H1 (cell line): ENCODE measurements around the gene ZIM2. TPM values are rescaled to one million over a fixed set of nuclear protein-coding genes. Genes with fewer than 3 reads are reported as not detected.

Source experiments
- CTCF ChIA-PET: fragments of 300-600 bp; sonication (Branson Sonifier 250); formaldehyde crosslinking; loops from one replicate; lab custom pipeline; 2021; ENCODE audit not compliant: partially characterized antibody; lab: Charles Lee
- POLR2A ChIA-PET: fragments of 300-600 bp; sonication (Branson Sonifier 250); formaldehyde crosslinking; loops from one replicate; lab custom pipeline; 2021; ENCODE audit warnings: inconsistent platforms; ENCODE audit not compliant: partially characterized antibody; lab: Charles Lee
- DNase-seq, 2 experiments: peaks; one replicate each; pipeline versions ENCODE4 v3.0.0 to v3.0.0-alpha.2; 2010 to 2022; ENCODE audit warnings: low spot score in 2 of 2, low read depth in 1 of 2, mixed read lengths in 1 of 2
- FAIRE-seq: peaks from 2 replicates; lab custom pipeline; 2011; peaks lifted over from hg19 to GRCh38; lab: Jason Lieb, UNC
- H2AFZ ChIP-seq: 2 replicates; pipeline ENCODE4 v1.8.1; 2012; ENCODE audit warnings: low read length, inconsistent platforms
- H2AK5ac ChIP-seq: 2 replicates; pipeline ENCODE4 v1.6.1; 2013; ENCODE audit warnings: low read depth, low read length
- H2BK120ac ChIP-seq: replicated peaks from 2 replicates; pipeline ENCODE3; 2013; ENCODE audit warnings: low read depth, low read length, inconsistent platforms
- H2BK12ac ChIP-seq: 2 replicates; pipeline ENCODE4 v1.6.1; 2013; ENCODE audit warnings: low read depth, low read length
- H2BK15ac ChIP-seq: 2 replicates; pipeline ENCODE4 v1.6.1; 2013; ENCODE audit warnings: low read length
- H2BK20ac ChIP-seq: 2 replicates; pipeline ENCODE4 v1.6.1; 2013; ENCODE audit warnings: low read length
- H2BK5ac ChIP-seq: 2 replicates; pipeline ENCODE4 v1.6.1; 2013; ENCODE audit warnings: low read depth, low read length
- H3K14ac ChIP-seq: 2 replicates; pipeline ENCODE4 v1.6.1; 2013; ENCODE audit warnings: inconsistent platforms; ENCODE audit not compliant: insufficient read length
- H3K18ac ChIP-seq: 2 replicates; pipeline ENCODE4 v1.6.1; 2013; ENCODE audit warnings: low read length; ENCODE audit errors: extremely low read depth
- H3K23ac ChIP-seq: 2 replicates; pipeline ENCODE4 v1.6.1; 2013; ENCODE audit warnings: inconsistent platforms; ENCODE audit not compliant: insufficient read length
- H3K23me2 ChIP-seq: 2 replicates; pipeline ENCODE4 v1.6.1; 2013; ENCODE audit warnings: low read depth, low read length
- H3K27ac ChIP-seq: 2 replicates; pipeline ENCODE4 v1.6.1; 2011; ENCODE audit warnings: low read depth, low read length, inconsistent platforms
- H3K27me3 ChIP-seq, 4 experiments: replicated peaks in 1 of 4; 1 replicate in 1 of 4; 2 replicates in 3 of 4; pipeline versions ENCODE4 v1.6.1 to v1.8.1; 2011 to 2013; ENCODE audit warnings: low read length in 3 of 4, mild to moderate bottlenecking in 3 of 4, inconsistent platforms in 2 of 4, mixed read lengths in 2 of 4, moderate library complexity in 1 of 4; ENCODE audit not compliant: control insufficient read depth in 3 of 4, insufficient read depth in 3 of 4; ENCODE audit errors: extremely low read depth in 1 of 4
- H3K36me3 ChIP-seq, 4 experiments: 2 replicates each; pipeline versions ENCODE4 v1.6.1 to v1.8.1; 2011 to 2013; ENCODE audit warnings: mild to moderate bottlenecking in 4 of 4, low read length in 3 of 4, moderate library complexity in 2 of 4, control low read depth in 1 of 4, inconsistent platforms in 1 of 4; ENCODE audit not compliant: insufficient read depth in 4 of 4, control insufficient read depth in 2 of 4
- H3K4ac ChIP-seq: replicated peaks from 2 replicates; pipeline ENCODE3; 2013; ENCODE audit warnings: low read length, low read depth, mixed read lengths, inconsistent platforms; ENCODE audit not compliant: insufficient read length
- H3K4me1 ChIP-seq, 4 experiments: replicated peaks in 1 of 4; 1 replicate in 1 of 4; 2 replicates in 3 of 4; pipeline versions ENCODE4 v1.6.1 to v1.8.1; 2011 to 2013; ENCODE audit warnings: low read length in 3 of 4, inconsistent platforms in 2 of 4, mixed read lengths in 1 of 4; ENCODE audit not compliant: insufficient read depth in 4 of 4, control insufficient read depth in 3 of 4
- H3K4me2 ChIP-seq, 2 experiments: 2 replicates each; pipeline versions ENCODE4 v1.6.1 to v1.8.1; 2011 to 2013; ENCODE audit warnings: low read depth in 2 of 2, low read length in 2 of 2, control low read depth in 1 of 2, inconsistent platforms in 1 of 2, mild to moderate bottlenecking in 1 of 2; ENCODE audit not compliant: insufficient read depth in 1 of 2
- H3K4me3 ChIP-seq, 4 experiments: fragments of 200-600, 300-600 bp in 1 of 4; sonication (generic), shearing (Covaris generic), sonication (Bioruptor Twin) in 1 of 4; 2 replicates each; pipeline versions ENCODE4 v1.5.1 to v1.8.1; 2011 to 2016; ENCODE audit warnings: low read length in 4 of 4, low read depth in 3 of 4, control low read depth in 2 of 4, inconsistent platforms in 2 of 4, mild to moderate bottlenecking in 2 of 4, mixed read lengths in 1 of 4, moderate library complexity in 1 of 4; ENCODE audit not compliant: insufficient read depth in 2 of 4; ENCODE audit errors: extremely low read depth in 1 of 4
- H3K56ac ChIP-seq: replicated peaks from 2 replicates; pipeline ENCODE3; 2013; ENCODE audit warnings: low read depth, mild to moderate bottlenecking, mixed read lengths, low read length, inconsistent platforms; ENCODE audit not compliant: insufficient read length
- H3K79me1 ChIP-seq: 2 replicates; pipeline ENCODE4 v1.6.1; 2013; ENCODE audit warnings: low read depth, low read length, control low read depth
- H3K79me2 ChIP-seq, 2 experiments: 2 replicates each; pipeline versions ENCODE4 v1.6.1 to v1.8.1; 2012 to 2013; ENCODE audit warnings: low read length in 2 of 2, mild to moderate bottlenecking in 2 of 2, inconsistent platforms in 1 of 2; ENCODE audit not compliant: insufficient read depth in 2 of 2, control insufficient read depth in 1 of 2
- H3K9ac ChIP-seq, 4 experiments: replicated peaks in 1 of 4; 1 replicate in 1 of 4; 2 replicates in 3 of 4; pipeline versions ENCODE4 v1.6.1 to v1.8.1; 2011 to 2013; ENCODE audit warnings: low read depth in 3 of 4, low read length in 3 of 4, control low read depth in 2 of 4, mild to moderate bottlenecking in 2 of 4, moderate library complexity in 2 of 4, inconsistent platforms in 1 of 4; ENCODE audit errors: extremely low read depth in 1 of 4
- H3K9me3 ChIP-seq, 2 experiments: 2 replicates each; pipeline versions ENCODE4 v1.6.1 to v1.8.1; 2012 to 2013; ENCODE audit warnings: mild to moderate bottlenecking in 2 of 2, moderate library complexity in 2 of 2, control low read depth in 1 of 2, inconsistent platforms in 1 of 2, low read depth in 1 of 2, low read length in 1 of 2, mixed read lengths in 1 of 2; ENCODE audit not compliant: insufficient read depth in 2 of 2
- H4K20me1 ChIP-seq, 2 experiments: replicated peaks in 1 of 2; 2 replicates each; pipeline versions ENCODE3 to v1.8.1; 2011 to 2013; ENCODE audit warnings: inconsistent platforms in 2 of 2, low read length in 2 of 2, mild to moderate bottlenecking in 1 of 2; ENCODE audit not compliant: insufficient read depth in 2 of 2, control insufficient read depth in 1 of 2
- H4K5ac ChIP-seq: 2 replicates; pipeline ENCODE4 v1.6.1; 2013; ENCODE audit warnings: low read length, low read depth, mixed read lengths, inconsistent platforms; ENCODE audit not compliant: insufficient read length
- H4K8ac ChIP-seq: 2 replicates; pipeline ENCODE4 v1.8.0; 2013; ENCODE audit warnings: mild to moderate bottlenecking, moderate library complexity, low read length, inconsistent platforms; ENCODE audit not compliant: insufficient read depth; ENCODE audit errors: extremely low read depth
- H4K91ac ChIP-seq: replicated peaks from 2 replicates; pipeline ENCODE3; 2013; ENCODE audit warnings: low read length, mixed read lengths, inconsistent platforms; ENCODE audit not compliant: insufficient read length
- BRCA1 ChIP-seq: IDR thresholded peaks from 2 replicates; pipeline ENCODE4 v1.6.1; 2012; ENCODE audit warnings: low read depth, low read length, improper control_type of control experiment
- CBX8 ChIP-seq: fragments of 300-800, 300-1000 bp; sonication (generic); IDR thresholded peaks from 2 replicates; pipeline ENCODE4 v1.7.1; 2016; ENCODE audit warnings: low read depth, low read length, borderline replicate concordance
- CEBPB ChIP-seq: IDR thresholded peaks from 2 replicates; pipeline ENCODE4 v1.6.1; 2012; ENCODE audit warnings: low read depth, low read length
- CTBP2 ChIP-seq: IDR thresholded peaks from 2 replicates; pipeline ENCODE4 v1.7.0; 2011; ENCODE audit warnings: borderline replicate concordance, mild to moderate bottlenecking, moderate library complexity, mixed read lengths, low read length; ENCODE audit not compliant: insufficient read depth, insufficient read length
- MAFK ChIP-seq: IDR thresholded peaks from 2 replicates; pipeline ENCODE4 v1.6.1; 2012; ENCODE audit warnings: low read depth, mild to moderate bottlenecking, improper control_type of control experiment, low read length
- NANOG ChIP-seq: IDR thresholded peaks from 2 replicates; pipeline ENCODE4 v1.6.1; 2011; ENCODE audit warnings: low read length, low read depth, mild to moderate bottlenecking, inconsistent platforms; ENCODE audit not compliant: insufficient read depth, poor library complexity, severe bottlenecking
- RBBP5 ChIP-seq: IDR thresholded peaks from 2 replicates; pipeline ENCODE4 v1.7.1; 2012; ENCODE audit warnings: low read depth, mild to moderate bottlenecking, inconsistent platforms, low read length, moderate library complexity, borderline replicate concordance
- RNF2 ChIP-seq: fragments of 200-900, 300-1000 bp; sonication (generic); IDR thresholded peaks from 2 replicates; pipeline ENCODE4 v1.7.1; 2016; ENCODE audit warnings: borderline replicate concordance, low read depth, mild to moderate bottlenecking, antibody characterized with exemption, low read length; ENCODE audit not compliant: poor library complexity, severe bottlenecking; ENCODE audit errors: missing control alignments
- RXRA ChIP-seq: IDR thresholded peaks from 2 replicates; pipeline ENCODE4 v1.6.1; 2011; ENCODE audit warnings: low read depth, mild to moderate bottlenecking, low read length, moderate library complexity; ENCODE audit not compliant: insufficient read depth
- SAP30 ChIP-seq: fragments of 300-600 bp; sonication (generic); IDR thresholded peaks from 2 replicates; pipeline ENCODE4 v1.7.1; 2012; ENCODE audit warnings: low read length, moderate library complexity, mild to moderate bottlenecking, inconsistent platforms; ENCODE audit not compliant: insufficient read depth, insufficient replicate concordance
- SP2 ChIP-seq: IDR thresholded peaks from 2 replicates; pipeline ENCODE4 v1.6.1; 2012; ENCODE audit warnings: mild to moderate bottlenecking, low read length, inconsistent platforms
- SP4 ChIP-seq: IDR thresholded peaks from 2 replicates; pipeline ENCODE4 v1.6.1; 2012; ENCODE audit warnings: low read length, inconsistent platforms
- TAF7 ChIP-seq: optimal IDR thresholded peaks from 2 replicates; pipeline ENCODE3; 2011; ENCODE audit warnings: low read depth, mild to moderate bottlenecking, inconsistent platforms, low read length, moderate library complexity, borderline replicate concordance
- TBP ChIP-seq: IDR thresholded peaks from 2 replicates; pipeline ENCODE4 v1.6.1; 2011; ENCODE audit warnings: low read depth, low read length, improper control_type of control experiment
- YY1 ChIP-seq: IDR thresholded peaks from 2 replicates; pipeline ENCODE4 v1.6.1; 2011; ENCODE audit warnings: low read depth, mild to moderate bottlenecking, low read length
- WGBS, 2 experiments: shearing (Covaris generic) in 1 of 2; methylation state at CpG; one replicate each; pipeline versions ENCODE4 v1.1.6 to v1.1.7; 2013 to 2015; ENCODE audit warnings: low lambda C conversion rate in 2 of 2, mixed read lengths in 2 of 2, inconsistent platforms in 1 of 2, low coverage in 1 of 2, missing lambda C conversion rate in 1 of 2; ENCODE audit not compliant: insufficient replicate concordance in 2 of 2, insufficient coverage in 1 of 2, insufficient read length in 1 of 2; ENCODE audit errors: extremely low coverage in 1 of 2, missing lambda C conversion rate in 1 of 2; 5-methylcytosine and 5-hydroxymethylcytosine counted together
- polyA plus RNA-seq, 7 experiments: library from polyadenylated mRNA; depleted of rRNA in 3 of 7; stranded (reverse) in 5 of 7; unstranded in 2 of 7; fragments of >200 nt in 5 of 7; fragments of 200-250 nt in 2 of 7; gene quantifications; 1 replicate in 5 of 7; 2 replicates in 1 of 7; 4 replicates in 1 of 7; pipeline versions ENCODE4 v1.2.1 to v1.2.3, GENCODE V29; 2011 to 2013; ENCODE audit warnings: missing spikeins in 2 of 7, mixed read lengths in 2 of 7
- total RNA-seq: library from RNA; stranded (reverse); fragmentation: NEBNext Ultra II Directional; extraction: Animal tissue kit (Norgen Biotek cat#: 25700); gene quantifications from 2 replicates; pipeline ENCODE4 v1.2.1, GENCODE V29; 2021

ZIM2 gene
- total and polyA plus RNA-seq, 2 of the 8 experiments (the other 6 are each of a cell fraction or from before 2014, with no cell fraction given): not detected

DNA sequence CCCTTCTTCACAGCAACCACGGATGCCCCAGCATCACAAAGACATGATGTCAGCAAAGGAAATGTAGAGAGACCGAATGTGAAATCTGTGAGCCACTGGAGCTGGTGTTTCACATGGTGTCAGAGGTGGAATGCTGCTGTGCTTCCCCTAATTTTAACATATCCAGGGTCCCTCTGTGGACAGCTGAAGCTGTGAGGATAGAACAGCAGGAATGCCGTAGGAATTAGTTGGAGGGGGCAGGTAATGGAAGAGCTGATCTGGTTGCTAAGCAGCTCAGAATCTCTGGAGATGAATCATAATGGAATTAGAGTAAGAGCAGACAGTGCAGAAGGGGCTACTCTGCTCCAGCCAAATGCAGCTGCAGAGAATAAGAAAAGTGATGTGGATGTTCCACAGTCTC, 100.0 kb downstream of the ZIM2 start:
- no peaks in the 10 kb centered on the region for H3K4me1 ChIP-seq
- no peak overlapping the region for H4K8ac ChIP-seq
- no peak overlapping the region for H4K91ac ChIP-seq
- H4K20me1 ChIP-seq: no peaks in the 10 kb centered on the region
- H3K79me1 ChIP-seq: no peaks in the 10 kb centered on the region
- H3K56ac ChIP-seq: no peak overlapping the region
- H2AK5ac ChIP-seq: no peak overlapping the region
- H2BK5ac ChIP-seq: no peak overlapping the region
- no peak overlapping the region for H3K27ac ChIP-seq
- no peak overlapping the region for H3K4me3 ChIP-seq
- no peaks in the 10 kb centered on the region for H3K36me3 ChIP-seq
- no peak overlapping the region for H2BK120ac ChIP-seq
- no peak overlapping the region for H2AFZ ChIP-seq
- DNase-seq: no peak
- H2BK15ac ChIP-seq: no peak overlapping the region
- H3K79me2 ChIP-seq: no peaks in the 10 kb centered on the region
- H3K18ac ChIP-seq: no peak overlapping the region
- CTCF ChIA-PET: no interaction called here
- H3K9ac ChIP-seq: no peak overlapping the region
- H3K4me2 ChIP-seq: no peak overlapping the region
- POLR2A ChIA-PET: no interaction called here
- no peak overlapping the region for H3K14ac ChIP-seq
- no peak for FAIRE-seq
- no peak overlapping the region for H2BK20ac ChIP-seq
- no peak overlapping the region for H3K4ac ChIP-seq
- no peaks in the 10 kb centered on the region for H3K27me3 ChIP-seq
- H2BK12ac ChIP-seq: no peak overlapping the region
- no peaks in the 10 kb centered on the region for H3K23me2 ChIP-seq
- H3K23ac ChIP-seq: no peak overlapping the region
- H3K9me3 ChIP-seq: peaks cover 62 to 75% of the 10 kb centered on the region in 2 experiments
- no peak overlapping the region for H4K5ac ChIP-seq
- 72% methylated on average over 3 of the region's 3 CpGs; no CpG with 5 or more reads in 1 of the 2 experiments for WGBS, 2 experiments
- no peak for TF ChIP-seq CTBP2
- TF ChIP-seq MAFK: no peak
- no peak for TF ChIP-seq TBP
- no peak for TF ChIP-seq CBX8
- TF ChIP-seq RBBP5: no peak
- TF ChIP-seq RXRA: no peak
- no peak for TF ChIP-seq TAF7
- no peak for TF ChIP-seq SP4
- no peak for TF ChIP-seq SP2
- no peak for TF ChIP-seq NANOG
- no peak for TF ChIP-seq SAP30
- no peak for TF ChIP-seq CEBPB
- no peak for TF ChIP-seq YY1
- no peak for TF ChIP-seq RNF2
- no peak for TF ChIP-seq BRCA1
